Measurements from ENCODE around the gene GRK1.
"Not testable (repeated sequence)": the region's sequence is repeated elsewhere in the genome, so short reads cannot be mapped to it uniquely, and the experiment has no call there.

The GRK1 gene

GRCh38 chr13:113667771-113668490 is 912 bp downstream of the GRK1 start:
- DNase-seq = no peak

- no peak for DNase-seq
Observed at GRCh38 chr13:113668491-113668971, 1.5 kb downstream of the GRK1 start.

- no peak for DNase-seq
Observed at GRCh38 chr13:113669231-113669754, 2.3 kb downstream of the GRK1 start.

GRCh38 chr13:113669755-113670341 is 2.8 kb downstream of the GRK1 start:
- no peak for DNase-seq

- no peak for DNase-seq
Observed at GRCh38 chr13:113670541-113670940, 3.5 kb downstream of the GRK1 start.

GRCh38 chr13:113671066-113672001 is 4.3 kb downstream of the GRK1 start:
- DNase-seq = no peak

GRCh38 chr13:113672002-113672651 is 5.1 kb downstream of the GRK1 start:
- no peak for DNase-seq

GRCh38 chr13:113722921-113723320 is 55.9 kb downstream of the GRK1 start:
- DNase-seq = no peak

GRCh38 chr13:113723410-113724015 is 56.5 kb downstream of the GRK1 start:
- DNase-seq = no peak

GRCh38 chr13:113724016-113724758 is 57.2 kb downstream of the GRK1 start:
- no peak for DNase-seq

- DNase-seq = peak; percentile 39
Observed at GRCh38 chr13:113724780-113725315, 57.8 kb downstream of the GRK1 start.

GRCh38 chr13:113725329-113726105 is 58.5 kb downstream of the GRK1 start:
- not testable (repeated sequence) for DNase-seq

- not testable (repeated sequence) for DNase-seq
Observed at GRCh38 chr13:113726106-113726821, 59.2 kb downstream of the GRK1 start.

GRCh38 chr13:113726961-113727411 is 60.0 kb downstream of the GRK1 start:
- DNase-seq = no peak

GRCh38 chr13:113728571-113729054 is 61.6 kb downstream of the GRK1 start:
- no peak for DNase-seq

GRCh38 chr13:113729187-113730019 is 62.4 kb downstream of the GRK1 start:
- DNase-seq = no peak

- no peak for DNase-seq
Observed at GRCh38 chr13:113730258-113730691, 63.3 kb downstream of the GRK1 start.

- no peak for DNase-seq
Observed at GRCh38 chr13:113730831-113731191, 63.8 kb downstream of the GRK1 start.

Data from NCI-H2029 (cell line).